GM12892 (cell line): Measurements from ENCODE around the gene ROR1.

Experiments
- POLR2A ChIP-seq: IDR thresholded peaks from 2 replicates; pipeline ENCODE4 v1.6.1; 2011; ENCODE audit warnings: low read depth, low read length, control low read depth
- POLR2AphosphoS5 ChIP-seq: IDR thresholded peaks from 2 replicates; pipeline ENCODE4 v1.6.1; 2011; ENCODE audit warnings: low read depth, low read length, control low read depth
- TAF1 ChIP-seq: IDR thresholded peaks from 2 replicates; pipeline ENCODE4 v1.6.1; 2011; ENCODE audit warnings: low read depth, mild to moderate bottlenecking, control low read depth, low read length, borderline replicate concordance

DNA sequence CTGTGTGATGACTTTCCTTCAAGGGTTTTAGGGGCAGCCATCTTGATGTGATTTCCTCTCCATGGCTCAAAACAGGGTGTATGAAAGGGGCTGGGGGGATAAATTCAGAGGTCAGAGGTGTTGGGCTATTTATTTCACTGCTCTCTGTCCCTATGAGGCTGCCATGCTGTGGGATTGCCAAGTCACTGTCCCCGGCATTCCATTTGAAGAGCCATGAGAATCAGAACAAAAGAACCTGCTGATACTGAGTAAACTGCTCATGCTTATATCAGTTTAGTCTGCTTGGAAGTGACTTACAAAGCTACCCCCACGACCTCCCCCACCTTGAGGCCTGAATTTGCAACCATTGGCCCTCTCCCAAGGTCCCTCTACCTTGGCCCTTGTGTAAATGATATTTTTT lies 357.3 kb downstream of the ROR1 start:
- TF ChIP-seq POLR2A (no peak), POLR2AphosphoS5 (no peak), TAF1 (no peak)
